Measurements from ENCODE around the gene MACROH2A1.

DNA sequence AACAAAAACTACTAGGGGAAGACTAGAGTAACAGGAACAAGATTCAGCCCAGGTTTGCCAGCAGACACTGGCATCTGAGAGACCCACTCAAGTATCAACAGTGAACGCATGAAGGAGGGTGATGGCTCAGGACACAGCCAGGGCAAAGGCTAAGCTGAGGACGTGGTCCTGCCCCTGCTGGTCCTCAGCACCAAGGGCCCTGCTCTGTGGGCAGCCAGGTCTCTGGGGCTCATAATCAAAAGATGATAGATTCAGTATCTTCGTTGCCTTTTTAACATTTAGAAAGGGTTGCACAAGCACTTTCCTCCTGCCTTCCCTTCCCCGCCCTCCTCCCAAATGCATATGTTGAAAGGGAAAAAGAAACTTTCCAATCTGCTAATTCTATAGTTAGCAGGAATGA, 31.5 kb downstream of the MACROH2A1 start:
- no peak for TF ChIP-seq EZH2 (IDR thresholded peaks at IDR 0.05; ENCODE audit: insufficient read depth, poor library complexity, severe bottlenecking)
- TF ChIP-seq EZH2phosphoT487 (IDR thresholded peaks at IDR 0.05; ENCODE audit: insufficient read depth, low read depth), result no peak
